Hematopoietic multipotent progenitor cell treated with erythropoietin and hydrocortisone succinate and interleukin-3 and kit ligand, for 8 days (in vitro differentiated cells): Measurements from ENCODE around the gene NFIB.

Experiments used
- DNase-seq: peaks from one replicate; pipeline ENCODE4 v3.0.0-alpha.2; 2015

The NFIB gene

DNA sequence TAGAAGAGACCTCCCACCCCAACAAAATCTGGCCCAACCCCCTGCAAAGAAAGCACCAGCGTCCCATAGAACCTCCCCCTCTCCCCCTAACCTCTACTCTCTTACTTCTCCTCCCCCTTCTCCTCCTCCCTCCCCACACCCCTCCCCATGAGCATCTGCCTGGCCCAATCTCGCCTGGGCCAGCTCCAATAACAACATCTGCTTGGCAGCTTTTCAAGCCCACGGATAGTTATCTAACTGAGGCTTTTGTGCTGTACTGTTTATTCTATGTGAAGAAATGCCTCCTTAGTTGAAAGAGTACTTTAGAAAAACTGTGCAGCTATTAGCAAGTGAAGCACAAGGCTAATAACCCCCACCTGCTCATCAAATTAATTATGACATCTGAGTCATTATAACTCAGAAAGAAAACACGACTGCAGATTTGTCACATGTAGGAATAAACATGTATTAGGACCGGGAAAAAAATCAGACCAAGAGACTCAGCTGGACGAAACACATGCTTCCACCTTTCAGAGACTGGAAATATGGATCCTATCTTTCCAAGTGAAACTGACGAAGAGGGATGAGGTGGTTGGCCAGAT, 42.8 kb downstream of the NFIB start:
- DNase-seq = peak; percentile 58

DNA sequence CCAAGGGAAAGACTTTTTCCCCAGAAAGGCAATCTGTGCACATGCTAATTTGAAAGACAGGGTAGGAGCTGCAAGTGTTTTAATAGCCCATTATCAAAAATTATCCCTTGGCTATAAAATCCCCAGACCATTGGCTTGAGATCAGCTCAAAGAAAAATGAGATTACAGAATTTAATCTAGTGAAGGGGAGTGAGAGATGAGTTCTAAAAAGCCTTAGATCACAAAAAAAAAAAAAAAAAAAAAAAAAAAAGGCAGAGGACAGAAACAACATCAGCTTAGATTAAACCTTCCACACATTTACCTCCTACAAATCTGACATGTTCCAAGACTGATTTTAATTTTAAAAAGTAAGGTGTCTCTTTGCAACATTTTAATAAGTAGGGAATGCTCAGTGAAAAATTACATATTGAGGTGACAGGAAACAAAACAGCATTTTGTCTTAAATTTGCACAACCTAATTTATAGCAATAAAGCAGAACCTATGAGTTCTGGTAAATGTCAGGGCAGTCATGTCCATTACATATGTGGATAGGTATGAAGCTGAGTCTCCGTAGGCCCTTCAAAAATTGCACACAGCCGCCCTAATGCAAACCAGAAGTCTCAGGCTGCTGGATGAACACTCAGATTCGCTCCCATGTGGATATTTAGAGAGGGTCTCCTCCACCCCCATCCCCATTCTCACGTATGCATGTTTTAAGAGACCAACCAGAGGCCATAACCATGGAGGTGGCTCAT, 43.4 kb downstream of the NFIB start:
- no peak for DNase-seq

DNA sequence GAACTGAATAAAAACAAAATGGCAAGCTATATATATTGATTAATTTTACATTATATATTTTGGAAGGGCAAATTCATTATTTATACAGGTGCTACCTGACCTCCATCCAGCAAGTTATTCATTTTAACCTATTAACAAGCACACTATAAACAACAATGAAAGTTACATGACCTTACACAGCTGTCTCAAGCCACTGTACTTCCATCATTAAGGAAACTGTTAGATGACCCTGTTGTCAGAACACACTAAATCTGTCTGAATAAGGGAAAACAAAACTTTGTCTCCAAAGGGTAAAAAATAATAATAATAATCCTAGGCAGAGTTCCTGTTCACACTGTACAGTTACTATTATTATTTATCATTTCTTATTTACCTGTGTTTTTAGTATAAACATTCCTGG, 44.0 kb downstream of the NFIB start:
- DNase-seq = no peak

DNA sequence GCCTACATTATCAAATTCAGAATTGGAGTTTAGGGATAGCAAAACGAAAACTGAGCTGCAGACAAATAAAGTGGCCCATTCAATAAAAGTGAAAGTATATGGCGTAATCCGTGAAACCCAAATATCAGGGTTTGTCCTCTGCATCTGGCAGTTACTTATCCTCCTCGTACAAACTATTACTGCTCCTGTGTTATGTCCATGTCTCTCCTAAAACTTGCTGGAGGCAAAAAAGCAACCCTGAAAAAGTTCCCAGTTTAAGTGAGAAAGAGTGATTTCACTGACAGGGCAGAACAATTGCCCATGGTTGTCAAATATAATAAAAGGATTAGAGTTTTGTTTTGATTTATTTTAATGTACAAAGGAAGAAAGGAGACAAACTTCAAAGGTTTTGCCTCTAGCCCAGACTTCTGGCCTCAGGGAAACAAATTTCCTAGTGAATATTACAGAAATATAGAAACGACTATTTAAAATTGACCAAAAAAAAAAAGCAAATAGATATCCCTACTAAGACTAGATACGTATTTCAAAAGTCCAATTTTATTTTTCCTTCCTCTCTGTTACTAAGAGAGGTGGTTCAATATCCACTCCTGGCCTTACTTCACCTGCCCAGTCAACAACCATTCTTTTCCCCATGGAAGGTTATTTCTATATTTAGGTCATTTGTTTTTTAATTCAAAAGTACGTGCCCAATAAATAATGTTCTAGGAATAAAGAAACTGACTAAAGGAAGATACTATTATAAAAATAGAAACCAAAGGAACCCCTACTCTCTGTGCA, 50.0 kb downstream of the NFIB start:
- no peak for DNase-seq

DNA sequence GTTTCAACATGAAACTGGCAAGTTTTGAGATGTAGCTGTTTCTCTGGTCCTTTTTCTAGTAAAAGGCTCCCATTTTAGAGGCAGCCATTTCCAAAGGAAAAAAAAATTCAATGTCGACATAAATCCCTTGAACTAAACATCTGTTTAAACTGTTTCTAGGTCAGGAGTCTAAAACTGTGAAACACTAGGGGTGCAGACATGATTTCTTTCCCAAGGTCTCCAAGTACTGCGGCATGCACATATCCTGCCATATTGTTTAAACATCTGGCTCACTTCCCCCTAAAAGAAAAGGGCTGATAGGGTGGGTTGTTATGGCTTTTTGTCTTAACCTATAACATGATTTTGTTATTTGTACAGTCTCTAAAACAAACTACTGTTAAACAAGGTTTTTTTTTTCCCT, 51.1 kb downstream of the NFIB start:
- no peak for DNase-seq

- DNase-seq = no peak
These were observed 52.3 kb downstream of the NFIB start for GRCh38 chr9:14261616-14262015.

DNA sequence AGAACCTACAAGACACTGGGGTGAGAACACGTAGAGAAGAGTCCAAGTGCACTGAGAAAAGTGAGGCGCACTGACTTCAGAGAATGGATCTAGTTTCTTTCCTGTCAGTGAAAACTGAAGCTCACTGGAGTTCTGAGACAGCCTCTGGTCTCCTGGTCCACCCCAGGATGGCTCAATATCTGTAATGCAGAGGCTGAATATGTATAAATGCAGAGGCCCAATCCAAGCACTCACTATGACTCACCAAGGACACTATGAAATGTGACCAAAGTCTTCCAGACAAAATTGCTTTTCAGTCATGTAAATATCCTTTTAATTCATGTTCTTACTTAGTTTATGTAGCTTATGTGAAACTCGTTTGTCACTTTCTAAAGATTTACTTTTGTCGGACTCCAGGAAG, 53.8 kb downstream of the NFIB start:
- DNase-seq = no peak

DNA sequence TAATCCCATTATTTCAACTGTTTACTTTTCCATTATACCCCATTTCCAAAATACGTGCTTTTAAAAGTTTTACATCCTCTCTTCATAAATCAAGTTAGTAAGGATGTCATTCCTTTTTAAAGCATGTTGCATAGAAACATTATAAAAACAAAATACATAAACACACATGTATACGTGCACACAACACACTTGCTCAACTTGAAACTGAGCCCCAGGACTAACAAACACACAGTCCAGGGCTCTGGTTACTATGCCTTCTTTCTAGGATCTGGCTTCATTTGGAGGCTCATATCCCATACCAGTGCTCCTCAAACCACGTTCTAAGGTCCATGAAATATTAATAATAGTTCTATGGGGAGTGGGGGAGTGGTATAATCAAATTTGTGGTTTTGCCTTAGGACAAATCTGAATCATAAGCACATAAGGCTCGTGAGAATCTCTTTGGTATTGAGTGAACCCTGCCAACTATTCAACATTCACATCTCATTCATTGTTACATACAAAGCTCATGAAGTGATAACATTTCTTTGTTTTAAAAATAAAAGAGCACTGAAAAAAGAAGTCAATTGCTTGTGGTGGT, 55.2 kb downstream of the NFIB start:
- no peak for DNase-seq

DNA sequence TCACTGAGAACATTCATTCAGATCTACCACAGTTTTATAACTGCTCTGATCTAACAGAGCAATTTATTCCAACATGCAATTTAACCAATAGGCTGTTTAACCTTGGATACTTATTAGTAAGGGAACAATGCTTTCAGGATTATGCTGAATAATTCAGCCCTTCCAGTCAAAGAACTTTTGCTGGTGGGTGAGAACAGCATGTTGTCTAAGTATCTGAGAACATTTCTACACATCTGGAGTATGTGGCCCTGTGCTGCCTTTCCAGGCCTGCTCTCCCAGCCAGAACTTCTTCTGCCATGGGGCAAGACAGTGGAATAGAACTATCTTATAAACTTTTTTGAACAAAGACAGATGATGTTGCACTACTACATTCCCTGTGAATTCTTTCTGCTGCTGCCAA, 55.8 kb downstream of the NFIB start:
- DNase-seq = no peak

DNA sequence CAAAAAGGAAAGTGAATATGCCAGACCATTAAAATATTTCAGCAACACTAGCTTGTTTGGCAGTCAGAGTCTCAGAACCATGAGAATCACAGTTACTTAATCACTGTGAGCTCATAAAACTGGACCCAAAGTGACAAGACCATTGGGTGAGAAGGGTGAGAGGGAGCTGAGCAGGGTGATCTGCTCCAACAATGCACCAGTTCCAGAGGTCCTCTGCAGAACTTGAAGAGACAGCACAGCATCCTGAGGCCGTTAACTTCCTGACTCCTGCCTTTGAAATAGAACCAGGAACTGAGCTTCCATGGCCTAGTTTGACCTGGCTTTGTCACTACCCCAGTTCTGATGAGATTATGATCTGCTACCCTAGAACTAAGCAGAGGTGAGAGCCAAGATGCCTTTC, 57.4 kb downstream of the NFIB start:
- DNase-seq = no peak

GRCh38 chr9:14251154-14252071, 62.5 kb downstream of the NFIB start:
- DNase-seq = no peak

DNA sequence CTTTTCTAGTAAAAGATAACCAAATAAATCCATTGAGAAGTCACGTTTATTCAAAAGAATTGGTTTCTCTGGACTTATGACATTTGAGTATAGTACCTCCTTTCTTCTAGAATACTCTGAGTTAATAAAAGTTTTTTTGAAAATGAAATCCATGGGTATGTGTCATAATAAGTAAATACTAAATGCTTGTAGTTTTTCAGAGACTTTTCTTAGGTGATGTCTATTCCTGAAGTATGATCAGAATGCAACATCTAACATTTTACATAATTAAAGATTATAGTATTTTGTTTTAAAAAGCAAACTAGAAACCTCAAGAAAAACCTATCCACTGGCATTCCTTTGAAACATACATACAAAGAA, 63.2 kb downstream of the NFIB start:
- DNase-seq = no peak

DNA sequence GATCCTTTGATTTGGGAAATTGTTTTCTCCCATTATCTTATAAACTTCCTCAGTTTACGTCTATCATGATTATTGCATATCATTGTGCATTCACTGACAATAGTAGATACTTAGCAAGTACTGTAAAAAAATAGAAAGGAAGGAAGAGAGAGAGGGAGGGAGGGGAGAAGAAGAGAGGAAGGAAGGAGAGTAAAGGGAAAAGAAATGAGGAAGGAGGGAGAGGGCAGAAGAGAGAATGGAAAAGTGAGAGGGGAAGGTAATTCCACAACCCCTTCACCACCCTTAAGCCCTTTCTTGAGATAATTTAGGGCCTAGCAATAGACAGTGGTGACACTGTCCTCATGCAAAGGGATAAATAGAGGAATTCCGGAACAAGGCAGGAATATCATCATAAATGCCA, 64.4 kb downstream of the NFIB start:
- no peak for DNase-seq

GRCh38 chr9:14248149-14248548, 65.8 kb downstream of the NFIB start:
- no peak for DNase-seq

DNA sequence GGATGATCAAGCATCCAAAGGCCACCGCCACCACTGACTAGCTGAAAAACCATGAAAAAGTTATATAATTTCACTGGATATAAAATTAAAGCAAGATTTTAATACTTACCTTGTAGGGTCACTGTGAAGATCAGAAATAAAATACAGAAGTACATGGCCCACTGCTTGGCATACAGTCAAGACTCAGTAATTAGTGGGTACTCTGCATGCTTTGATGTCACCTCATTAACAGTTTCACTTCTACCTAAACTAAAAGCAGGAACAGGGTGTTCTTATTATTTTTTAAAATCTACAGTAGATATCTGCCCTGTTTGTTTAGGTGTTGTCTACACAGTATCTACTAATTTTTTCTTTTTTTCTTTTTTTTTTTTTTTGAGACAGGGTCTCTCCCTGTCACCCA, 66.4 kb downstream of the NFIB start:
- DNase-seq = no peak

DNA sequence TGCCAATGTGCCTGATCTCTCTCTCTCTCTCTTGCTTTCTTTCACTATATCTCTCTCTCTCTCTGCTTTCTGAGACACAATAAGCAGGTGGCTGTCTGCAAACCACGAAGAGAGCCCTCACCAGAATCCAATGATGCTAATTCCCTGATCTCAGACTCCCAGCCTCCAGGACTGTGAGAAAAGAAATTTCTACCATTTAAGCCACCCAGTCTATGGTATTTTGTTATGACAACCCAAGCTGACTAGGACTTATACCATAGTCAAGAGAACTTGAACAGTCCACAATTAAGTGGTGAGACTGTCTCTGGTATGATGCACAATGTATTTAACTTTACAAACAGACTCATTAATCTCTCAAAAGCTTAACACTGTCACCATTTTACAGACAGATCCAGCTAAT, 67.0 kb downstream of the NFIB start:
- no peak for DNase-seq

- DNase-seq = no peak
These were observed 67.9 kb downstream of the NFIB start for GRCh38 chr9:14245901-14246525.

GRCh38 chr9:14243514-14244042, 70.4 kb downstream of the NFIB start:
- DNase-seq = no peak

- no peak for DNase-seq
These were observed 71.7 kb downstream of the NFIB start for GRCh38 chr9:14242150-14242805.

DNA sequence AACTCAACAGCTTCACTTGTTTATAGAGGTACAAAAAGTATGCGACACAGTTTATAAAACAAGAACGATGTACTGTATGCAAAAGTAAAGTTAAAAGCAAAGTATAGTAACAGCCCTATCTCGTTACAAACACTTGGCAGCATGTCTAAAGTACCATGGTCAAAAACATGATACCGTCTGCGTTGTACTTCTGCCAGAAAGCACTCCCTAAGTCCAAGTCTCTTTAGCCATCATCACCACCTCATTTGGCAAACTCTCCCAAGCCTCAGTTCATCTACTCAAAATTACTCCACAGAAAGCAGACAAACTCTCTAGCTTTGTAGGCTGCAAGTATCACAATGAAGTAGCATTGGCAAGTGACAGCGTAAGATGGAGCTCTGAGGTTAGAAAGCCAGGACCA, 73.4 kb downstream of the NFIB start:
- DNase-seq = no peak

GRCh38 chr9:14238518-14238917, 75.4 kb downstream of the NFIB start:
- no peak for DNase-seq

DNA sequence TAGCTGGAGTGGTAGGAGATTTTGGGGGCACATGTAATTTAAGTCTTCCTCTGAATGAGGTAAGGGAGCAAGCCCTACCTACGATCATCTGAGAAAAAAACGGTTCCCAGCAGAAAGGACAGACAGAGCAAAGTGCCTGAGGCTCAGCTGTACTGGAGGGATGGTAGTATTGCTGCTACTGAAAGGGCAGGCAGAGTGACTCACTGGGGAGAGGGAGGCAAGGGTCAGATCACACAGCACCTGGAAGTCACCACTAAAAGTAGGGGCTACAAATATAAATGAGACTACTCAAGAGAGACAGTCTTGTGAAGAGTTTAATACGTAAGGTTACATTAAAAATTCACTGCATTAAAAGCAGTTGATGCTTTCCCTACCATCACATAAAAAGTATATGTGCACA, 75.9 kb downstream of the NFIB start:
- DNase-seq = no peak
